ENCODE results near the gene POMGNT1. TPM values are rescaled to one million over a fixed set of nuclear protein-coding genes. Genes with fewer than 3 reads are reported as not detected.

The POMGNT1 gene
- total and polyA plus RNA-seq, 2 of the 13 experiments (the other 11 are each of a cell fraction or from before 2014, with no cell fraction given) = 33.9 to 46.8 TPM

- Histone ChIP-seq H3K27ac (ENCODE audit: extremely low read length, insufficient read depth, low read length) (no peak overlapping the region), H3K27me3 (ENCODE audit: control insufficient read depth in 1 of 2, insufficient read depth in 2 of 2, low read length in 2 of 2) (no peaks in the 10 kb centered on the region), H3K9me3 (ENCODE audit: low read length) (no peaks in the 10 kb centered on the region), H3K4me1 (ENCODE audit: insufficient read depth, low read length) (peaks cover 7% of the 10 kb centered on the region), H3K9ac (ENCODE audit: insufficient read depth, low read depth, low read length) (no peak overlapping the region), H3K79me2 (ENCODE audit: insufficient read depth, low read length) (no peaks in the 10 kb centered on the region), H2AFZ (ENCODE audit: low read length) (no peak overlapping the region), H4K20me1 (ENCODE audit: insufficient read depth, low read length) (no peaks in the 10 kb centered on the region), H3K36me3 (replicated peaks in 1 of 2; ENCODE audit: control insufficient read depth in 1 of 2, insufficient read depth in 2 of 2, low read length in 2 of 2) (peaks cover 5 to 41% of the 10 kb centered on the region in 2 experiments; a peak in 3 of 5 replicates), H3K4me3 (replicated peaks in 1 of 3; ENCODE audit: insufficient read depth in 1 of 3, low read depth in 2 of 3, low read length in 3 of 3) (no peak overlapping the region), H3K4me2 (ENCODE audit: low read depth, low read length) (no peak overlapping the region)
- DNase-seq (ENCODE audit: low spot score) (no peak), FAIRE-seq (no peak), ATAC-seq (no peak)
- BruUV-seq (replicated peaks) = no TSS peak
- no peak for TF ChIP-seq SNAPC5 (CRISPR knock-in tag; IDR thresholded peaks at IDR 0.05; ENCODE audit: borderline replicate concordance)
- no peak for TF ChIP-seq ZNF225 (CRISPR knock-in tag; IDR thresholded peaks at IDR 0.05)
- TF ChIP-seq ZNF816 (CRISPR knock-in tag; IDR thresholded peaks at IDR 0.05; ENCODE audit: borderline replicate concordance) = no peak
- no peak for TF ChIP-seq ZNF232 (CRISPR knock-in tag; IDR thresholded peaks at IDR 0.05; ENCODE audit: borderline replicate concordance)
- no peak for TF ChIP-seq ASH2L (IDR thresholded peaks at IDR 0.05; ENCODE audit: insufficient read length, low read depth, low read length)
- TF ChIP-seq SIX1 (CRISPR knock-in tag; IDR thresholded peaks at IDR 0.05; ENCODE audit: borderline replicate concordance) = no peak
- TF ChIP-seq CENPBD1 (CRISPR knock-in tag; IDR thresholded peaks at IDR 0.05; ENCODE audit: borderline replicate concordance, low read depth) = no peak
- no peak for TF ChIP-seq HOXA5 (CRISPR knock-in tag; IDR thresholded peaks at IDR 0.05)
- TF ChIP-seq KDM2A (CRISPR knock-in tag; IDR thresholded peaks at IDR 0.05; ENCODE audit: borderline replicate concordance, low read depth) = no peak
- TF ChIP-seq MED8 (CRISPR knock-in tag; IDR thresholded peaks at IDR 0.05; ENCODE audit: insufficient replicate concordance) = no peak
- intact Hi-C loops (cut with micrococcal nuclease; ENCODE audit: unreplicated experiment) (no loop called here), in situ Hi-C loops (cut with HindIII; ENCODE audit: extremely low pct_ligation_motif_present, low pct_unique_long_range_greater_than_20kb) (no loop called here)
- POLR2A ChIA-PET = no interaction called here
- WGBS (ENCODE audit: low lambda C conversion rate) = 87% methylated on average over 2 of the region's 3 CpGs
- CTCF ChIA-PET (ENCODE audit: low intra/inter-chr PET ratio, low total read pairs) = no interaction called here
Observed at GRCh38 chr1:46190539-46190938, 7.7 kb downstream of the POMGNT1 start.

All from HepG2 (cell line).